Upper lobe of left lung (tissue), 6 donors: ENCODE measurements around the gene EPB41L3. TPM values are rescaled to one million over a fixed set of nuclear protein-coding genes. Genes with fewer than 3 reads are reported as not detected.

Source experiments
- ATAC-seq, 2 donors: fragments of 200-7000 bp; cut with Tn5 transposase; one replicate each; pipeline ENCODE4 v1.9.1; 2022; ENCODE audit warnings: mild to moderate bottlenecking in 2 of 2, moderate library complexity in 2 of 2; ENCODE audit not compliant: low FRiP score in 2 of 2
- DNase-seq, 2 donors: peaks; one replicate each; pipeline ENCODE4 v3.0.0-alpha.2; 2019 to 2020
- H3K27ac ChIP-seq, 4 donors: fragments of 200-600 bp; sonication (generic); one replicate each; pipeline ENCODE4 v1.5.1; 2016 to 2019
- H3K27me3 ChIP-seq, 4 donors: fragments of 200-600 bp; sonication (generic); one replicate each; pipeline ENCODE4 v1.5.1; 2017 to 2019
- H3K36me3 ChIP-seq, 4 donors: fragments of 200-600 bp; sonication (generic); one replicate each; pipeline ENCODE4 v1.5.1; 2016 to 2019
- H3K4me1 ChIP-seq, 4 donors: fragments of 200-600 bp; sonication (generic); one replicate each; pipeline ENCODE4 v1.5.1; 2018 to 2019
- H3K4me3 ChIP-seq, 4 donors: fragments of 200-600 bp; sonication (generic); one replicate each; pipeline ENCODE4 v1.5.1; 2017 to 2019; ENCODE audit warnings: mild to moderate bottlenecking in 2 of 4, moderate library complexity in 1 of 4
- H3K9me3 ChIP-seq, 4 donors: fragments of 200-600 bp; sonication (generic); one replicate each; pipeline ENCODE4 v1.5.1; 2018 to 2019
- EP300 ChIP-seq, 4 donors: sonication (generic); formaldehyde crosslinking; IDR thresholded peaks; one replicate each; pipeline ENCODE4 v1.5.1; 2017; ENCODE audit warnings: antibody characterized with exemption in 4 of 4, control low read depth in 2 of 4
- POLR2A ChIP-seq, 4 donors: fragments of 450-650 bp; IDR thresholded peaks; one replicate each; pipeline ENCODE4 v1.5.1; 2016 to 2017; ENCODE audit warnings: antibody characterized with exemption in 4 of 4, mild to moderate bottlenecking in 2 of 4
- POLR2AphosphoS5 ChIP-seq, 2 donors: sonication (generic); formaldehyde crosslinking; IDR thresholded peaks; one replicate each; pipeline ENCODE4 v1.5.1; 2017; ENCODE audit warnings: antibody characterized with exemption in 2 of 2
- WGBS, 2 donors: methylation state at CpG; one replicate each; pipeline ENCODE4 v1.1.5; 2017 to 2018; 5-methylcytosine and 5-hydroxymethylcytosine counted together
- total RNA-seq, 6 donors: library from RNA; depleted of rRNA in 4 of 6; stranded (reverse); fragments of >200 nt in 4 of 6; gene quantifications; one replicate each; pipeline versions ENCODE4 v1.1.0 to v1.2.1, GENCODE V29; 2016 to 2021
- TF ChIP-seq, protein P1 (sequence below), 6 experiments: fragments of 450-650 bp in 4 of 6; fragments of 200-600 bp in 2 of 6; sonication (generic) in 2 of 6; IDR thresholded peaks; one replicate each; pipeline ENCODE4 v1.5.1; 2016 to 2019; ENCODE audit warnings: antibody characterized with exemption in 6 of 6
- donor health status: DM: no; HTN: no; CAD: no; lungs with moderate emphysema.
- donor health status: DM: no; HTN: yes; CAD: no; lungs with severe emphysema.

Gene EPB41L3
- total RNA-seq, 6 donors from 2014 or later, result 56.4 to 268 (median 85.7) TPM

DNA sequence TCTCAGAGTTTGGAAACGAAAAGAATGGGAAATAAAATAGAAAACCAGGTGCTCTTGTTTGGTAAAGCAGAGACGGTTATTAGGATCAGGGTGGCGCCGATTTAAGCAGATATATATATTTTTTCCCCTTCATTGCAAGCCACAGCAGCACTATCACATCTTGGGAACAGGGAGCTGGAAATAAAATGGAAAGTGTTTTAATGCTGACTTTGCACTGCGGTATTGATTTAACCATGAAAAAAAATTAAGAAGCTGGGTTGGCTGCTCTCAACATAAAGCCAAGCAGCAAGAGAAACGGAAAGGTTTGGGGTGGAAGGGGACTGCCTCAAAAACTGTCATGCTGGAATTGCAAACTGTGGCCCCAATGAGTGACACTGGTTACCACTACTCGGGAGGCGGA lies 145.5 kb downstream of the EPB41L3 start:
- no peak overlapping the region for H3K4me3 ChIP-seq
- ATAC-seq, result no peak

DNA sequence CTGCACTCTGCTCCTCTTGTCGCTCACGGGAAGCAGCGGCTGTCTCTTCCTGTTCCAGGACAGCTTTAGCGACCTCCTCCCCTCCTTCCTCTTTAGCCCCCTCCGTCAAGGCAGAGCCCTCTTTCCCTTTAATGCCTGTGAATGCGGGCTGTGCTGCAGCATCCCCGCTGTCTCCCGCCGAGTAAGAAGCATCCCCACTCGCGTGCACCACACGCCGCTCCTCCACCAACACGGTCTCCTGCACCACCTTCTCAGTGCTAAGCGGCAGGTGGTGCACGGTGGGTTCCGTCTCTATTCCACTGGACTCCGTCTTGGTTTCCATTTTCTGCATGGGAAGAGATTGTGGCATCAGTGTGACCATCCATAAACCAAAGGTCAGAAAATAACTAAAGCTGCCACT lies 146.7 kb downstream of the EPB41L3 start:
- Histone ChIP-seq H3K9me3 (no peaks in the 10 kb centered on the region), H3K36me3 (peaks cover 0 to 24% (median 6%) of the 10 kb centered on the region in 4 donors), H3K27ac (no peak overlapping the region), H3K4me1 (no peaks in the 10 kb centered on the region), H3K4me3 (no peak overlapping the region), H3K27me3 (no peaks in the 10 kb centered on the region)
- ATAC-seq (no peak), DNase-seq (no peak)
- WGBS, 2 donors, result 89 to 90% methylated on average over 18 of the region's 18 CpGs
- TF ChIP-seq POLR2A (IDR thresholded peaks at IDR 0.05) (no peak), EP300 (IDR thresholded peaks at IDR 0.05) (no peak), POLR2AphosphoS5 (IDR thresholded peaks at IDR 0.05) (no peak)
- TF ChIP-seq, protein P1, sequence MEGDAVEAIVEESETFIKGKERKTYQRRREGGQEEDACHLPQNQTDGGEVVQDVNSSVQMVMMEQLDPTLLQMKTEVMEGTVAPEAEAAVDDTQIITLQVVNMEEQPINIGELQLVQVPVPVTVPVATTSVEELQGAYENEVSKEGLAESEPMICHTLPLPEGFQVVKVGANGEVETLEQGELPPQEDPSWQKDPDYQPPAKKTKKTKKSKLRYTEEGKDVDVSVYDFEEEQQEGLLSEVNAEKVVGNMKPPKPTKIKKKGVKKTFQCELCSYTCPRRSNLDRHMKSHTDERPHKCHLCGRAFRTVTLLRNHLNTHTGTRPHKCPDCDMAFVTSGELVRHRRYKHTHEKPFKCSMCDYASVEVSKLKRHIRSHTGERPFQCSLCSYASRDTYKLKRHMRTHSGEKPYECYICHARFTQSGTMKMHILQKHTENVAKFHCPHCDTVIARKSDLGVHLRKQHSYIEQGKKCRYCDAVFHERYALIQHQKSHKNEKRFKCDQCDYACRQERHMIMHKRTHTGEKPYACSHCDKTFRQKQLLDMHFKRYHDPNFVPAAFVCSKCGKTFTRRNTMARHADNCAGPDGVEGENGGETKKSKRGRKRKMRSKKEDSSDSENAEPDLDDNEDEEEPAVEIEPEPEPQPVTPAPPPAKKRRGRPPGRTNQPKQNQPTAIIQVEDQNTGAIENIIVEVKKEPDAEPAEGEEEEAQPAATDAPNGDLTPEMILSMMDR (IDR thresholded peaks at IDR 0.05), result no peak

More for the DNA sequence above, 145.5 kb downstream of the EPB41L3 start:
- no peaks in the 10 kb centered on the region for H3K27me3 ChIP-seq
- no peaks in the 10 kb centered on the region for H3K9me3 ChIP-seq
- no peaks in the 10 kb centered on the region for H3K4me1 ChIP-seq
- WGBS, 2 donors, result 91 to 94% methylated on average over 8 of the region's 8 CpGs
- no peak for DNase-seq
- no peak overlapping the region for H3K27ac ChIP-seq
- H3K36me3 ChIP-seq, result peaks cover 0 to 24% (median 6%) of the 10 kb centered on the region in 4 donors
- TF ChIP-seq POLR2A (IDR thresholded peaks at IDR 0.05) (no peak), POLR2AphosphoS5 (IDR thresholded peaks at IDR 0.05) (no peak), EP300 (IDR thresholded peaks at IDR 0.05) (no peak)
- TF ChIP-seq, protein P1 (IDR thresholded peaks at IDR 0.05), result no peak

DNA sequence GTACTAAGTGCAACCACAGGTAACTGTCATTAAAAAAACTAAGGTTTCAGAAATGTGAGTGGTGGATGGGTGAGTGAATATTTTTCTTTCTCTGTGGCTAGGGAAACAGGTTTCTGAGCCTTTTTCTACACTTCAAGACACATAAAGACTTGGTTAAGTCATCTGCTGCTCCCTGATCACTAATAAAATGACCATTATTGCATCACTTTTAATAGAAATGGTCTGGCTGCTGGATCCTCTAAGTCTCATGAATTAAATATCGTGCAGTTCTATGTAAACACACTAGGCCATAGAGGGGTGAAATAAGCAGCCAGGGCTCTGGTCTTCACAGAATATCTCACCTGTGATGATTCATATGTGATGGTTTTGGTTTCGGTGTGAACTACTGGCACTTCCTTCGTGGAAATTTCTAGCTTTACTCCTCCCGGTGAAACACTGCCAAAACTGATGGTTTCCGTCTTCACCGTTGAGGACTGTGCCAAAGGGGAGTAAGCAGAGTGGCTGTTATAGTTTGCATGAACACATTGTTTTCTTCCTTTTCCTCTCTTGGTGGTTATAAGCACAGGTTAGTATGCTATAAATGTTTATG lies 147.8 kb downstream of the EPB41L3 start:
- H3K27me3 ChIP-seq, result no peaks in the 10 kb centered on the region
- ATAC-seq (no peak), DNase-seq (no peak)
- H3K4me3 ChIP-seq, result no peak overlapping the region
- no peaks in the 10 kb centered on the region for H3K4me1 ChIP-seq
- peaks cover 0 to 24% (median 6%) of the 10 kb centered on the region in 4 donors for H3K36me3 ChIP-seq
- no peaks in the 10 kb centered on the region for H3K9me3 ChIP-seq
- H3K27ac ChIP-seq, result no peak overlapping the region
- no peak for TF ChIP-seq EP300 (IDR thresholded peaks at IDR 0.05)
- no peak for TF ChIP-seq POLR2AphosphoS5 (IDR thresholded peaks at IDR 0.05)
- TF ChIP-seq, protein P1 (IDR thresholded peaks at IDR 0.05), result no peak
- no peak for TF ChIP-seq POLR2A (IDR thresholded peaks at IDR 0.05)
- 87 to 88% methylated on average over 6 of the region's 6 CpGs for WGBS, 2 donors

DNA sequence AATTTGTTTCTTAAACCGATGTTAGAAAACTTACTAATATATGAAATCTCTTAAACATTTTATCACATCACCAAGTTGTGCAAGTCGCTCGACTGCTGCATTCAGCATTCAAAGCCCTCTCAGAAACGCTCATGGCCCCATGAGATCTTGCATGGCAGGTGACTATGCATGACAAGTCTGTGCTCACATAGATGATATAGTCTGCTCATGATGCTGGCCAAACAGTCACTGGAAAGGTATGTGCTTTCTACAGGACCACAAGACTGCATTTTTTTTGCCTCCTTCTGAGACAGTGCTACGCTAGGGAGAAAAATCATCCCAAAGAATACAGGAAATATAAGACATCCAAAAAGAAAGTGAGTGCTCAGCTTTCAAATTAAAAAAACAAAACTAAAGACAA lies 150.0 kb downstream of the EPB41L3 start:
- no peak overlapping the region for H3K27ac ChIP-seq
- H3K9me3 ChIP-seq, result no peaks in the 10 kb centered on the region
- DNase-seq (no peak), ATAC-seq (no peak)
- H3K4me3 ChIP-seq, result no peak overlapping the region
- WGBS, 2 donors, result 90 to 95% methylated on average over 5 of the region's 5 CpGs
- TF ChIP-seq EP300 (IDR thresholded peaks at IDR 0.05) (no peak), POLR2AphosphoS5 (IDR thresholded peaks at IDR 0.05) (no peak), POLR2A (IDR thresholded peaks at IDR 0.05) (no peak)
- TF ChIP-seq, protein P1 (IDR thresholded peaks at IDR 0.05), result no peak
- H3K36me3 ChIP-seq, result peaks cover 0 to 24% (median 6%) of the 10 kb centered on the region in 4 donors
- H3K27me3 ChIP-seq, result no peaks in the 10 kb centered on the region
- H3K4me1 ChIP-seq, result no peaks in the 10 kb centered on the region

DNA sequence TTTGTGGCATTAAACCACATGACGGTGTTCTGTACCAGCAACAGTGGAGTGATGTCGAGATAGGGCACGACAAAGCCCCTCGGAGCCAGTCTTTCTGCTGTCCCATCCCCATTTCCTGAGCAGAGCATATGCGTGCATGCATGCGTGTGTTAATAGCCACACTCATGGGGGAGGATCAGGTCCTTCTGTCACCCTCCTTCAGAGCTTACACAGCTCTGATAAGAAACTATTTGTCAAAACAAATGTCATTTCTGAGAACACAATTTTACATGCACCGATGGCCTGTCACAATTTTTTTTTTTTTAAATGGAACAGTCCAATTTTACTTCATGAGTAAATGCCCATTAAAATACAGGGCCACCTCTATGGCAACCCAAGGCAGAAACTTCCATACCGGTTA lies 152.4 kb downstream of the EPB41L3 start:
- no peak for ATAC-seq
- H3K9me3 ChIP-seq, result no peaks in the 10 kb centered on the region
- TF ChIP-seq POLR2A (IDR thresholded peaks at IDR 0.05) (no peak), EP300 (IDR thresholded peaks at IDR 0.05) (no peak), POLR2AphosphoS5 (IDR thresholded peaks at IDR 0.05) (no peak)
- TF ChIP-seq, protein P1 (IDR thresholded peaks at IDR 0.05), result no peak
- DNase-seq, result no peak
- no peaks in the 10 kb centered on the region for H3K27me3 ChIP-seq
- WGBS, 2 donors, result 91 to 93% methylated on average over 8 of the region's 8 CpGs
- H3K36me3 ChIP-seq, result peaks cover 0 to 17% (median 6%) of the 10 kb centered on the region in 4 donors
- H3K4me3 ChIP-seq, result no peak overlapping the region
- H3K27ac ChIP-seq, result no peak overlapping the region
- H3K4me1 ChIP-seq, result no peaks in the 10 kb centered on the region
